A673 (cell line): ENCODE results near the gene MDP1.

Source experiments
- EZH2 ChIP-seq: fragments of 200-600 bp; sonication (generic); IDR thresholded peaks from 2 replicates; pipeline ENCODE4 v1.6.1; 2017; ENCODE audit warnings: borderline replicate concordance, low read depth, mild to moderate bottlenecking, mixed read lengths, antibody characterized with exemption, low read length; ENCODE audit not compliant: poor library complexity, severe bottlenecking
- TF ChIP-seq, protein P1 (sequence below): fragments of 300-800, 200-600 bp; sonication (generic); conservative IDR thresholded peaks from 2 replicates; pipeline ENCODE4 v1.5.1; 2017; ENCODE audit warnings: low read depth, mild to moderate bottlenecking, antibody characterized with exemption, low read length, moderate library complexity, mixed read lengths

DNA sequence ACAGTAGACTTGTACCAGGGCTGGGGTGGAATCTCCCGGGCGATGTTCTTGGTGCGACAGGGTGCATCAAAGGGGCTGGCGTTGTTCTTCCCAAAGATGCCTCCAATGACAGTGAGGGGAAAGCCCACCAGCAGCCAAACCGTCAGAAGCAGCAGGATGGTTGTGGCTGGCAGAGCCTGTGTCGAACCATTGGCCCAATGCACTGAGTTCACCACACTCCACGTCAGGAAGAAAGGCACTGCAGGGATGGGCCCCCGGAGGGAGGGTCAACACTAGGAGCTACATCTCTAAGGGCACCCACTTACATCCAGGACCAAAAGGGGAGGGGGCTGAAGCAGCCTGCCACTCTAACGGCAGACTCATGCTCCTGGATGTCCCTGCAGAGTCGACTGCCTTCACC, 25.4 kb downstream of the MDP1 start:
- no peak for TF ChIP-seq EZH2
- TF ChIP-seq, protein P1, sequence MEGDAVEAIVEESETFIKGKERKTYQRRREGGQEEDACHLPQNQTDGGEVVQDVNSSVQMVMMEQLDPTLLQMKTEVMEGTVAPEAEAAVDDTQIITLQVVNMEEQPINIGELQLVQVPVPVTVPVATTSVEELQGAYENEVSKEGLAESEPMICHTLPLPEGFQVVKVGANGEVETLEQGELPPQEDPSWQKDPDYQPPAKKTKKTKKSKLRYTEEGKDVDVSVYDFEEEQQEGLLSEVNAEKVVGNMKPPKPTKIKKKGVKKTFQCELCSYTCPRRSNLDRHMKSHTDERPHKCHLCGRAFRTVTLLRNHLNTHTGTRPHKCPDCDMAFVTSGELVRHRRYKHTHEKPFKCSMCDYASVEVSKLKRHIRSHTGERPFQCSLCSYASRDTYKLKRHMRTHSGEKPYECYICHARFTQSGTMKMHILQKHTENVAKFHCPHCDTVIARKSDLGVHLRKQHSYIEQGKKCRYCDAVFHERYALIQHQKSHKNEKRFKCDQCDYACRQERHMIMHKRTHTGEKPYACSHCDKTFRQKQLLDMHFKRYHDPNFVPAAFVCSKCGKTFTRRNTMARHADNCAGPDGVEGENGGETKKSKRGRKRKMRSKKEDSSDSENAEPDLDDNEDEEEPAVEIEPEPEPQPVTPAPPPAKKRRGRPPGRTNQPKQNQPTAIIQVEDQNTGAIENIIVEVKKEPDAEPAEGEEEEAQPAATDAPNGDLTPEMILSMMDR, result no peak
